GM19193 (cell line): ENCODE data around the gene TRIL.

Source experiments
- POLR2A ChIP-seq: IDR thresholded peaks from 4 replicates; pipeline ENCODE4 v1.6.1; 2011; ENCODE audit not compliant: insufficient read depth, insufficient read length; ENCODE audit errors: extremely low read depth

Gene TRIL

GRCh38 chr7:28931565-28931964, 26.6 kb downstream of the TRIL start:
- no peak for TF ChIP-seq POLR2A

DNA sequence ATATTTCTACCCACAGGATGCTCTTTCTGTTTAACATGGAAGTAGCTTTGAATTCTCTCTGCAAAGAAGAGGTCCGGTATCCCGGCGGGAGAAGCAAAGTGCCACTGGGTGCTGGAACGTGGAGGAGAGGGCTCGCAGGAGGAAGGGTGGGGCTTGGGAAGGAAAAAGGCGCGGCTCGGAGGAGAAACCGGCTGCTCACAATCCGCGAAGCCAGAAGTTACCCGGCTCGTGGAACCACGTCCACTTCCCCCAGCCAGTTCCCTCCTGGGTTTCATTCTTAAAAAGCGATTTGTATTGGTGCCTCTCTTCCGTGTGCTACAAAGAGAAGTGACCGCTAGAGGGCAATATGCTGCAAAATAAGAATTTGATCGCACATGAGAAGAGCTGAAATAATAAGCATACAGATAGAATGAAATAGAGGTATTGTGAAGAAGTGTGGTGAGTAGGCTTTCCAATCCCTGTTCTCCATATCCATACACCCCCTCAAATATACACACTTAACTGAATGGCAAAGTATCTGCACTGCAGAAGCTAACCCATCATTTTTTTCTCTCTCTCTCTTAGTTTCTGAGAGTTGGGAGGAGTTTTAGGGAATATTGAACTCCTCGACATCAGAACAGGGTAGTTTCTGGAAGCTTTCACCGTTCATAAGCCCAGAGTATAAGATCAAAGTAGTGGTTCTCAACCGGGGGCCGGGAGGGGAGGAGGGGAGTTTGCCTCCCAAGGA, 31.1 kb downstream of the TRIL start:
- TF ChIP-seq POLR2A: no peak

- TF ChIP-seq POLR2A: no peak
Measured at GRCh38 chr7:28922624-28923331, 35.4 kb downstream of the TRIL start.

GRCh38 chr7:28921822-28922221, 36.3 kb downstream of the TRIL start:
- no peak for TF ChIP-seq POLR2A

- no peak for TF ChIP-seq POLR2A
Measured at GRCh38 chr7:28920424-28920823, 37.7 kb downstream of the TRIL start.

DNA sequence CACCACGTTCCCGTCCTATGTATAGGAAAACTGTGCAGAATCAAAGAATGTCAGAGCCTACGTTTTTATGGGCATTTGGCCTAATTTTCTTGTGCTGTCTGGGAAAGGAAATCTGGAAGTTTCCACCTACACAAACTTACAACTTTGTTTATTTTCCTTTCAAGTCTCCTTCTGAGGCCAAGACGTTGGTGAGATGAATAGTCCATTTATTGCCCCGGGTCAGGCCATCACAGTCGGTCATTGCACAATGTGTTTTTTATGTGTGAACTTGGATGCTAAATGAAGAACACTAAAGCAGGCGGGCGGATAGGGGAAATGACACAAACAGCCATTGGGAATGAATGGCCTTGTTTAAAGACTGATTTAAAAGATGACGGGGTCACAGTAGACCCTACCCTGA, 38.6 kb downstream of the TRIL start:
- TF ChIP-seq POLR2A: no peak

DNA sequence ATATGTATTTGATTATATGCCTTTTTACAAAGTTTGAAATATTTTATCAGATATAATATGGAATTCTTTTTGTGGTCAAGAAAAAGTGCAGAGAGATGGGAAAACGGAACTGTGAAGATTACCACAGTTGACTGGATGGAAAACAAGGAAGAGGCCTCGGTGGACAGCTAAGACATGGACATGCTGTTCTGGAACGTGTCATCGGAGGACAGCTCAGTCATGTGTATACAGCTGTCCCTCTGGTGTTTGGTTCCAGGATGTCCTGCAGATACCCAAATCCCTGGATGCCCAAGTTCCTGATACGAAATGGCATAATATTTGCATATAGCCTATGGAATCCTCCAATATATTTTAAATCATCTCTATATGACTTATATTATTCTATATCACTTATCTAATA, 49.4 kb downstream of the TRIL start:
- no peak for TF ChIP-seq POLR2A

DNA sequence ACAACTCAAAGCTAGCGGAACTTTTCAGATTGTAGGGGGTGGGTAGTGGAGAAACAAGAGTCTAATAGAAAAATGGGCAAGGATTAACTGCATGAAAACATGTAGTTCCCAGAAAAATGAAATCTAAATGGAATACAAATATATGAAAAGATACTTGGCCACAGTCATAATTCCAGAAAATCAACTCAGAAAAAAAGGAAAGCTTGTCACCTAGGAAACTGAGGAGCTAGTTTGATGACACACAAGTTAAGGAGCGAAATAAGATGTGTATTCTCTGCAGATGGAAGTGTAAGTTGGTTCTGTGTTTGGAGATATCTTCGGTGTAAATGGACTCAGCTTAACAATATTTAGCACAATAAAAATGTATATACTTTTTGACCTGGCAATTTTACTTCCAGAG, 52.7 kb downstream of the TRIL start:
- TF ChIP-seq POLR2A: no peak

GRCh38 chr7:28904578-28905048, 53.5 kb downstream of the TRIL start:
- no peak for TF ChIP-seq POLR2A

DNA sequence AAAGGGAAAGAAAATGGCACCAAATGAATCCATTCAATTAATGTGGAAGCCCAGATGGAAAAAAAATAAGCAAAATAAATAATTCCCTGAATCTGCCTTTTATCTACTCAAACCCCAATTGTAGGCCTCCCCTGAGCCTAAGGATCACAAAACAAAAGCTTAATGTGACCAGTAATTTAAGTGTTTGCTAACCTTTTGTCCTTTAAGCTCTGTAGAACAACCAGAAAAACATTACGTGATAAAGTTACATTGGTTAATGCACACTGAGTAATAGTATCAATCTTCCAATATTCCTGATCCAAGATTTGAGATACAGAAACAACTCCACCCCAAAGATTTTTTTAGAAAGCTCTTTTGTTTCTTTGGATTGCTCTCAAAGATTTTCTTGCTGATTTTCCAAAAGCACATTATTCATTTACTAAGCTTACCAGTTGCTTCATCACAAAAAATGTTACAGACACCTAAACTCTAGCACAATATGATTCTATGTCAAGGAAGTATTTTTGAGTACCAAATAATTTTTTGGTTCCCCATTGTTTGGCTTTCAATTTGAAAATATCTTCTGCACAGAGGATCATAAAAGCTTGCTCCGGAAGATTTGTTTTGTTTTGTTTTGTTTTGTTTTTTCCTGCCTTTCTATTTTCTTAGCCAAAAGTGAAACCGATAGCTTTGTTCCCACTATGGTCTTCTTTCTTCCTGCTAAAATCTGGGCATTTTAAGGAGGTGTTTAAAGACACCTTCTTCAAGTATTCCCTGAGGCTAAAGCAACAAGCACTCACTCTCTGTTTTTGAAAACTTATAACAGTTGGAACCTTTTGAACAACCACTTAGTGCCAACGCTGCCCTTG, 54.2 kb downstream of the TRIL start:
- no peak for TF ChIP-seq POLR2A
